ENCODE measurements around the gene RPS6KA2.
"Not testable (repeated sequence)": the region's sequence is repeated elsewhere in the genome, so short reads cannot be mapped to it uniquely, and the experiment has no call there.

Gene RPS6KA2

GRCh38 chr6:166397849-166398248, 229.2 kb downstream of the RPS6KA2 start:
- H3K4me3 ChIP-seq = no peak overlapping the region
- H3K27me3 ChIP-seq = peaks cover 0 to 29% of the 10 kb centered on the region in 2 donors
- no peak for TF ChIP-seq CTCF (IDR thresholded peaks at IDR 0.05)
- H3K9me3 ChIP-seq = no peaks in the 10 kb centered on the region
- H3K4me1 ChIP-seq = peaks cover 0 to 5% (median 0%) of the 10 kb centered on the region in 4 donors
- no peak overlapping the region for H3K27ac ChIP-seq
- intact Hi-C loops (cut with DNase I; ENCODE audit: low total_unique reads) = loop anchor here (5.0 kb wide), 1 partner anchor 86 kb away; no protein-coding TSS in a partner anchor
- no peaks in the 10 kb centered on the region for H3K36me3 ChIP-seq
- no peak for DNase-seq

GRCh38 chr6:166395778-166396177, 231.3 kb downstream of the RPS6KA2 start:
- no peak for TF ChIP-seq CTCF (IDR thresholded peaks at IDR 0.05)
- intact Hi-C loops (cut with DNase I; ENCODE audit: low total_unique reads) = loop anchor here (5.0 kb wide), 1 partner anchor 83 kb away; no protein-coding TSS in a partner anchor
- no peak for DNase-seq

GRCh38 chr6:166395351-166395750, 231.7 kb downstream of the RPS6KA2 start:
- H3K27me3 ChIP-seq = peaks cover 0 to 34% of the 10 kb centered on the region in 2 donors
- H3K4me1 ChIP-seq = no peaks in the 10 kb centered on the region
- TF ChIP-seq CTCF (IDR thresholded peaks at IDR 0.05) = no peak
- intact Hi-C loops (cut with DNase I; ENCODE audit: low total_unique reads) = loop anchor here (5.0 kb wide), 1 partner anchor 83 kb away; no protein-coding TSS in a partner anchor
- H3K27ac ChIP-seq = no peak overlapping the region
- no peaks in the 10 kb centered on the region for H3K36me3 ChIP-seq
- DNase-seq = no peak
- no peak overlapping the region for H3K4me3 ChIP-seq
- H3K9me3 ChIP-seq = no peaks in the 10 kb centered on the region

More at GRCh38 chr6:166395778-166396177, 231.3 kb downstream of the RPS6KA2 start:
- no peaks in the 10 kb centered on the region for H3K36me3 ChIP-seq
- H3K27ac ChIP-seq = no peak overlapping the region
- H3K4me1 ChIP-seq = peaks cover 0 to 3% (median 0%) of the 10 kb centered on the region in 4 donors
- H3K27me3 ChIP-seq = peaks cover 0 to 34% of the 10 kb centered on the region in 2 donors
- H3K9me3 ChIP-seq = no peaks in the 10 kb centered on the region
- H3K4me3 ChIP-seq = no peak overlapping the region

- no peaks in the 10 kb centered on the region for H3K4me1 ChIP-seq
- intact Hi-C loops (cut with DNase I; ENCODE audit: low total_unique reads) = no loop called here
- H3K9me3 ChIP-seq = no peaks in the 10 kb centered on the region
- H3K4me3 ChIP-seq = no peak overlapping the region
- H3K36me3 ChIP-seq = no peaks in the 10 kb centered on the region
- no peak overlapping the region for H3K27ac ChIP-seq
- H3K27me3 ChIP-seq = peaks cover 0 to 34% of the 10 kb centered on the region in 2 donors
- no peak for TF ChIP-seq CTCF (IDR thresholded peaks at IDR 0.05)
- no peak for DNase-seq
Measured at GRCh38 chr6:166394036-166394892, 232.8 kb downstream of the RPS6KA2 start.

- no peak for DNase-seq
- Histone ChIP-seq H3K9me3 (no peaks in the 10 kb centered on the region), H3K27ac (no peak overlapping the region), H3K4me1 (no peaks in the 10 kb centered on the region), H3K36me3 (no peaks in the 10 kb centered on the region), H3K27me3 (peaks cover 0 to 34% of the 10 kb centered on the region in 2 donors), H3K4me3 (no peak overlapping the region)
- intact Hi-C loops (cut with DNase I; ENCODE audit: low total_unique reads) = no loop called here
- no peak for TF ChIP-seq CTCF (IDR thresholded peaks at IDR 0.05)
Measured at GRCh38 chr6:166393535-166393823, 233.6 kb downstream of the RPS6KA2 start.

GRCh38 chr6:166392755-166393534, 234.1 kb downstream of the RPS6KA2 start:
- DNase-seq; H3K4me3 ChIP-seq; H3K9me3 ChIP-seq; intact Hi-C loops (cut with DNase I; ENCODE audit: low total_unique reads); H3K4me1 ChIP-seq; H3K27ac ChIP-seq; H3K36me3 ChIP-seq: not testable (repeated sequence)
- H3K27me3 ChIP-seq = peaks cover 0 to 34% of the 10 kb centered on the region in 2 donors
